HCT116 (cell line): Measurements from ENCODE around the gene TGFBR3. TPM values are rescaled to one million over a fixed set of nuclear protein-coding genes. Genes with fewer than 3 reads are reported as not detected.

Experiments
- ATAC-seq: fragments of 200-7000 bp; cut with Tn5 transposase; 2 replicates; pipeline ENCODE4 v1.9.1; 2020; ENCODE audit warnings: mild to moderate bottlenecking, moderate library complexity
- BruUV-seq: library from RNA; stranded (reverse); fragments of 400-500 nt; replicated peaks from 2 replicates; lab custom pipeline; 2021; lab: Mats Ljungman, UMichigan
- CTCF ChIA-PET: fragments of 300-600 bp; sonication (Branson Sonifier 250); formaldehyde crosslinking; loops from one replicate; lab custom pipeline; 2021; ENCODE audit warnings: antibody characterized with exemption; lab: Charles Lee
- POLR2A ChIA-PET: fragments of 300-600, 350-600 bp; sonication (Branson Sonifier 250); formaldehyde crosslinking; loops from one replicate; lab custom pipeline; 2021; ENCODE audit warnings: antibody characterized with exemption; lab: Charles Lee
- RAD21 ChIA-PET, 2 experiments: fragments of 300-600 bp; sonication (Branson Sonifier 250); formaldehyde crosslinking; loops; one replicate each; lab custom pipeline; 2023; ENCODE audit warnings: low total read pairs in 2 of 2; ENCODE audit not compliant: uncharacterized antibody in 2 of 2, unreplicated experiment in 2 of 2, low non-redundant PET in 1 of 2; lab: Charles Lee
- DNase-seq: peaks from one replicate; pipeline ENCODE4 v3.0.0-alpha.2; 2010; ENCODE audit warnings: low read depth, low spot score
- H2AFZ ChIP-seq: fragments of 200-600 bp; shearing (Covaris generic), sonication (generic); 2 replicates; pipeline ENCODE4 v1.6.1; 2017; ENCODE audit warnings: low read depth, mixed run types, mixed read lengths, antibody characterized with exemption, low read length; ENCODE audit not compliant: poor library complexity, severe bottlenecking
- H3K27ac ChIP-seq: 2 replicates; pipeline ENCODE4 v1.5.1; 2012; ENCODE audit warnings: low read depth, low read length
- H3K27me3 ChIP-seq: fragments of 200-600 bp; sonication (generic); 2 replicates; pipeline ENCODE4 v1.6.1; 2016; ENCODE audit warnings: mixed run types, low read length, mixed read lengths; ENCODE audit not compliant: insufficient read depth
- H3K36me3 ChIP-seq, 2 experiments: fragments of 200-500 bp in 1 of 2; fragments of 200-600 bp in 1 of 2; sonication (Bioruptor generic) in 1 of 2; sonication (generic) in 1 of 2; 2 replicates each; pipeline versions ENCODE4 v1.5.1 to v1.6.1; 2014 to 2016; ENCODE audit warnings: low read length in 2 of 2, inconsistent platforms in 1 of 2, mixed read lengths in 1 of 2, mixed run types in 1 of 2; ENCODE audit not compliant: insufficient read depth in 2 of 2, control insufficient read depth in 1 of 2
- H3K4me1 ChIP-seq, 2 experiments: fragments of 200-600 bp in 1 of 2; sonication (generic) in 1 of 2; 2 replicates each; pipeline versions ENCODE4 v1.5.1 to v1.6.1; 2012 to 2017; ENCODE audit warnings: low read length in 2 of 2, inconsistent platforms in 1 of 2, mild to moderate bottlenecking in 1 of 2, mixed read lengths in 1 of 2, mixed run types in 1 of 2, moderate library complexity in 1 of 2; ENCODE audit not compliant: insufficient read depth in 2 of 2, control insufficient read depth in 1 of 2
- H3K4me2 ChIP-seq: fragments of 200-600 bp; sonication (generic); 2 replicates; pipeline ENCODE4 v1.6.1; 2017; ENCODE audit warnings: mixed run types, low read length, mixed read lengths
- H3K4me3 ChIP-seq, 2 experiments: fragments of 200-600 bp in 1 of 2; sonication (generic) in 1 of 2; replicated peaks in 1 of 2; 2 replicates each; pipeline ENCODE4 v1.5.1; 2011 to 2016; ENCODE audit warnings: low read length in 2 of 2, control low read depth in 1 of 2, low read depth in 1 of 2, mild to moderate bottlenecking in 1 of 2, mixed read lengths in 1 of 2, mixed run types in 1 of 2
- H3K79me2 ChIP-seq: fragments of 200-600 bp; sonication (generic); 2 replicates; pipeline ENCODE4 v1.6.1; 2017; ENCODE audit warnings: mild to moderate bottlenecking, mixed run types, low read length, moderate library complexity, mixed read lengths; ENCODE audit not compliant: insufficient read depth
- H3K9ac ChIP-seq: fragments of 200-600 bp; sonication (generic); 2 replicates; pipeline ENCODE4 v1.6.1; 2016; ENCODE audit warnings: low read length, mixed read lengths
- H3K9me2 ChIP-seq: fragments of 200-600 bp; sonication (generic), shearing (Covaris generic); 2 replicates; pipeline ENCODE4 v1.6.1; 2017; ENCODE audit warnings: mixed run types, mild to moderate bottlenecking, moderate library complexity; ENCODE audit not compliant: insufficient read depth
- H3K9me3 ChIP-seq, 2 experiments: fragments of 200-500 bp in 1 of 2; fragments of 200-600 bp in 1 of 2; sonication (Bioruptor generic) in 1 of 2; sonication (generic) in 1 of 2; 2 replicates each; pipeline ENCODE4 v1.6.1; 2014 to 2017; ENCODE audit warnings: low read length in 2 of 2, mixed read lengths in 2 of 2, inconsistent platforms in 1 of 2, low read depth in 1 of 2, mild to moderate bottlenecking in 1 of 2, mixed run types in 1 of 2, moderate library complexity in 1 of 2; ENCODE audit not compliant: control insufficient read depth in 1 of 2, insufficient read depth in 1 of 2
- H4K20me1 ChIP-seq: fragments of 200-600 bp; sonication (generic), shearing (Covaris generic); 2 replicates; pipeline ENCODE4 v1.6.1; 2017; ENCODE audit warnings: mixed run types, mild to moderate bottlenecking, moderate library complexity; ENCODE audit not compliant: insufficient read depth
- FOSL1 ChIP-seq: IDR thresholded peaks from 2 replicates; pipeline ENCODE4 v1.6.1; 2012; ENCODE audit warnings: low read depth
- JUND ChIP-seq: IDR thresholded peaks from 2 replicates; pipeline ENCODE4 v1.6.1; 2012
- POLR2AphosphoS5 ChIP-seq: IDR thresholded peaks from 2 replicates; pipeline ENCODE4 v1.6.1; 2011; ENCODE audit warnings: mild to moderate bottlenecking, low read depth, low read length, moderate library complexity
- RAD21 ChIP-seq: IDR thresholded peaks from 2 replicates; pipeline ENCODE4 v1.6.1; 2012; ENCODE audit warnings: low read depth, mild to moderate bottlenecking
- SRF ChIP-seq: IDR thresholded peaks from 2 replicates; pipeline ENCODE4 v1.6.1; 2012; ENCODE audit warnings: low read depth
- ZFX ChIP-seq: fragments of 450-650 bp; IDR thresholded peaks from 2 replicates; pipeline ENCODE4 v1.6.1; 2017
- intact Hi-C: fragments of 100-400 bp; cut with micrococcal nuclease; formaldehyde crosslinking; loops from 2 replicates; pipeline ENCODE4 v1.10.0; 2022
- total RNA-seq: library from RNA; stranded (reverse); gene quantifications from one replicate; pipeline ENCODE4 v1.2.1, GENCODE V29; 2021; ENCODE audit not compliant: unreplicated experiment
- TF ChIP-seq, protein P1 (sequence below): IDR thresholded peaks from 2 replicates; pipeline ENCODE4 v1.6.1; 2012; ENCODE audit warnings: low read depth
- TF ChIP-seq, protein P2 (sequence below): IDR thresholded peaks from 2 replicates; pipeline ENCODE4 v1.6.1; 2011; ENCODE audit warnings: mild to moderate bottlenecking, low read length, moderate library complexity; ENCODE audit not compliant: insufficient replicate concordance; ENCODE audit errors: extremely low read depth

Gene TGFBR3
- total RNA-seq, 1 experiment from 2014 or later: 7.1 TPM

DNA sequence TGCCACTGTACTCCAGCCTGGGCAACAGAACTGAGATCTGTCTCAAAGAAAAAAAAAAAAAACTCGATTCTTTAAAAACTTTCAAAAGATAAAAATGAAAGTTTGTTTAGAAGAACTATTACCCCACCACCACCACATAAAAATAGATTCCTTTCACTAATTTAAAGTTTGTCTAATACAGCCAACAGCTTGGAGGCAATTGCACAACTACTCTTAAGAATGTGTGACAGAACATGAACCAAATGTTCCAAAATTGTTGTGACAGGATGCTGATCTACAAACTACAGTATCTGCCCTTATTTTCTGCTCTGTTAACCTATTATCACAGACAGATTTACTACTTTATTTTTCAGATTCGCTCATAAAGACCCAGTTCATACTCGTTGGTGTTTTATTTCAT, 5.5 kb upstream of the TGFBR3 start (continued):
- TF ChIP-seq, protein P1, sequence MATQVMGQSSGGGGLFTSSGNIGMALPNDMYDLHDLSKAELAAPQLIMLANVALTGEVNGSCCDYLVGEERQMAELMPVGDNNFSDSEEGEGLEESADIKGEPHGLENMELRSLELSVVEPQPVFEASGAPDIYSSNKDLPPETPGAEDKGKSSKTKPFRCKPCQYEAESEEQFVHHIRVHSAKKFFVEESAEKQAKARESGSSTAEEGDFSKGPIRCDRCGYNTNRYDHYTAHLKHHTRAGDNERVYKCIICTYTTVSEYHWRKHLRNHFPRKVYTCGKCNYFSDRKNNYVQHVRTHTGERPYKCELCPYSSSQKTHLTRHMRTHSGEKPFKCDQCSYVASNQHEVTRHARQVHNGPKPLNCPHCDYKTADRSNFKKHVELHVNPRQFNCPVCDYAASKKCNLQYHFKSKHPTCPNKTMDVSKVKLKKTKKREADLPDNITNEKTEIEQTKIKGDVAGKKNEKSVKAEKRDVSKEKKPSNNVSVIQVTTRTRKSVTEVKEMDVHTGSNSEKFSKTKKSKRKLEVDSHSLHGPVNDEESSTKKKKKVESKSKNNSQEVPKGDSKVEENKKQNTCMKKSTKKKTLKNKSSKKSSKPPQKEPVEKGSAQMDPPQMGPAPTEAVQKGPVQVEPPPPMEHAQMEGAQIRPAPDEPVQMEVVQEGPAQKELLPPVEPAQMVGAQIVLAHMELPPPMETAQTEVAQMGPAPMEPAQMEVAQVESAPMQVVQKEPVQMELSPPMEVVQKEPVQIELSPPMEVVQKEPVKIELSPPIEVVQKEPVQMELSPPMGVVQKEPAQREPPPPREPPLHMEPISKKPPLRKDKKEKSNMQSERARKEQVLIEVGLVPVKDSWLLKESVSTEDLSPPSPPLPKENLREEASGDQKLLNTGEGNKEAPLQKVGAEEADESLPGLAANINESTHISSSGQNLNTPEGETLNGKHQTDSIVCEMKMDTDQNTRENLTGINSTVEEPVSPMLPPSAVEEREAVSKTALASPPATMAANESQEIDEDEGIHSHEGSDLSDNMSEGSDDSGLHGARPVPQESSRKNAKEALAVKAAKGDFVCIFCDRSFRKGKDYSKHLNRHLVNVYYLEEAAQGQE: no peak

DNA sequence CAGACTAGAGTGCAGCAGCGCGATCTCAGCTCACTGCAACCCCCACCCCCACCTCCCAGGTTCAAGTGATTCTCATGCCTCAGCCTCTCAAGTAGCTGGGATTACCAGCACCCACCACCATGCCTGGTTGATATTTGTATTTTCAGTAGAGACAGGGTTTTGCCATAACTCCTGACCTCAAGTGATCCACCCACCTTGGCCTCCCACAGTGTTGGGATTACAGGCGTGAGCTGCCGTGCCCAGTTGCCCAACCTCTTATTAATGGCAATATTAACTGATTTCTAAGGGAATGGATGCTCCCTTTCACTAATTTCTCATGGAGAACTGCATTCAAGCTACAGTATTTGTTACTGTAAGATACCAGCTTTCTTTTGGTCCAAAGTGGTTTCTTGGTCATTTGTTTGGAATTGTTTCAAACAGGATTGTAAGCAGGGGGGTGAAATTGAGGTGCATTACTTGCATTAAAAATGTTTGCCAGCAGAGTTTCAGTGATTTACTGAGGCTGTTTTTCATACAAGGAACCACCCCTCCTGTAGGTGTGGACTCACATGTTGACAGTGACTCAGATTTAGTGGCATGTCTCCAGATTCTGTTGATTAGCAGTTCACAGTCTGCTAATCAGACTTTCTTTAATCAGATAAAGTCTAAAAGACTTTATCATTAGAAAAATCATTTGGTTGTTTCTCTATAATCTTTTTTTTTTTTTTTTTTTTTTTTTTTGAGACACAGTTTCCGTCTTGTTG, 3.9 kb upstream of the TGFBR3 start:
- Histone ChIP-seq H4K20me1 (no peaks in the 10 kb centered on the region), H2AFZ (peak overlapping the region; percentile 36), H3K36me3 (no peaks in the 10 kb centered on the region), H3K9me2 (no peaks in the 10 kb centered on the region), H3K9me3 (no peaks in the 10 kb centered on the region), H3K27me3 (no peaks in the 10 kb centered on the region), H3K79me2 (no peaks in the 10 kb centered on the region), H3K4me2 (peak overlapping the region; percentile 4; the same call in 1 of the 2 replicates), H3K4me3 (no peak overlapping the region), H3K27ac (no peak overlapping the region), H3K4me1 (peaks cover 13 to 36% of the 10 kb centered on the region in 2 experiments), H3K9ac (no peak overlapping the region)
- DNase-seq (no peak), ATAC-seq (no peak)
- intact Hi-C loops: loop anchor here (5.0 to 10.0 kb wide), 2 partner anchors 155 to 273 kb away; no protein-coding TSS in a partner anchor
- ChIA-PET RAD21 (no interaction called here), CTCF (no interaction called here), POLR2A (interaction anchor here (0.7 kb wide), 1 partner anchor 385 kb away, joined by 3 read pairs; no protein-coding TSS in a partner anchor)
- BruUV-seq: no TSS peak
- TF ChIP-seq FOSL1 (peak; percentile 29; the same call in 1 of the 2 replicates), SRF (no peak), ZFX (no peak), JUND (0 out of 2 replicates have a peak, but pooled peaks have one; percentile 27), RAD21 (no peak), POLR2AphosphoS5 (no peak)
- TF ChIP-seq, protein P2, sequence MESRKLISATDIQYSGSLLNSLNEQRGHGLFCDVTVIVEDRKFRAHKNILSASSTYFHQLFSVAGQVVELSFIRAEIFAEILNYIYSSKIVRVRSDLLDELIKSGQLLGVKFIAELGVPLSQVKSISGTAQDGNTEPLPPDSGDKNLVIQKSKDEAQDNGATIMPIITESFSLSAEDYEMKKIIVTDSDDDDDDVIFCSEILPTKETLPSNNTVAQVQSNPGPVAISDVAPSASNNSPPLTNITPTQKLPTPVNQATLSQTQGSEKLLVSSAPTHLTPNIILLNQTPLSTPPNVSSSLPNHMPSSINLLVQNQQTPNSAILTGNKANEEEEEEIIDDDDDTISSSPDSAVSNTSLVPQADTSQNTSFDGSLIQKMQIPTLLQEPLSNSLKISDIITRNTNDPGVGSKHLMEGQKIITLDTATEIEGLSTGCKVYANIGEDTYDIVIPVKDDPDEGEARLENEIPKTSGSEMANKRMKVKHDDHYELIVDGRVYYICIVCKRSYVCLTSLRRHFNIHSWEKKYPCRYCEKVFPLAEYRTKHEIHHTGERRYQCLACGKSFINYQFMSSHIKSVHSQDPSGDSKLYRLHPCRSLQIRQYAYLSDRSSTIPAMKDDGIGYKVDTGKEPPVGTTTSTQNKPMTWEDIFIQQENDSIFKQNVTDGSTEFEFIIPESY: no peak
